A673 (cell line): ENCODE results near the gene CACNA2D4. TPM values are rescaled to one million over a fixed set of nuclear protein-coding genes. Genes with fewer than 3 reads are reported as not detected.

Experiments
- BruUV-seq: library from RNA; stranded (reverse); fragments of 400-500 nt; replicated peaks from 2 replicates; lab custom pipeline; 2021; lab: Mats Ljungman, UMichigan
- CTCF ChIA-PET: fragments of 300-600 bp; sonication (Branson Sonifier 250); formaldehyde crosslinking; loops from one replicate; lab custom pipeline; 2022; ENCODE audit warnings: antibody characterized with exemption; lab: Charles Lee
- POLR2A ChIA-PET: fragments of 300-600 bp; sonication (Branson Sonifier 250); formaldehyde crosslinking; loops from one replicate; lab custom pipeline; 2022; ENCODE audit warnings: antibody characterized with exemption; ENCODE audit not compliant: low non-redundant PET; lab: Charles Lee
- DNase-seq: peaks from one replicate; pipeline ENCODE4 v3.0.0-alpha.2; 2015; ENCODE audit warnings: low spot score
- H3K27ac ChIP-seq: fragments of 200-600 bp; sonication (generic); 2 replicates; pipeline ENCODE4 v1.5.1; 2016; ENCODE audit warnings: mixed run types, low read depth, mild to moderate bottlenecking, mixed read lengths, antibody characterized with exemption, low read length; ENCODE audit not compliant: poor library complexity, severe bottlenecking
- H3K27me3 ChIP-seq: fragments of 200-600 bp; sonication (generic); replicated peaks from 2 replicates; pipeline ENCODE4 v1.6.1; 2017; ENCODE audit warnings: mixed run types, low read depth, mild to moderate bottlenecking, mixed read lengths, antibody characterized with exemption, low read length; ENCODE audit not compliant: insufficient read depth, poor library complexity
- H3K36me3 ChIP-seq: fragments of 200-600 bp; sonication (generic); 2 replicates; pipeline ENCODE4 v1.6.1; 2016; ENCODE audit warnings: mixed run types, mild to moderate bottlenecking, mixed read lengths, antibody characterized with exemption, low read length; ENCODE audit not compliant: insufficient read depth, poor library complexity, severe bottlenecking
- H3K4me1 ChIP-seq: fragments of 200-600 bp; sonication (generic); 2 replicates; pipeline ENCODE4 v1.6.1; 2017; ENCODE audit warnings: mixed run types, mild to moderate bottlenecking, mixed read lengths, antibody characterized with exemption, low read length; ENCODE audit not compliant: insufficient read depth, poor library complexity, severe bottlenecking
- H3K4me3 ChIP-seq: fragments of 200-600 bp; sonication (generic); 2 replicates; pipeline ENCODE4 v1.5.1; 2016; ENCODE audit warnings: low read depth, mixed run types, mild to moderate bottlenecking, mixed read lengths, low read length; ENCODE audit not compliant: poor library complexity, severe bottlenecking
- H3K9me3 ChIP-seq: fragments of 200-600 bp; sonication (generic); 2 replicates; pipeline ENCODE4 v1.6.1; 2016; ENCODE audit warnings: mixed run types, low read depth, mild to moderate bottlenecking, mixed read lengths, antibody characterized with exemption, low read length; ENCODE audit not compliant: poor library complexity, severe bottlenecking
- CTCF ChIP-seq: fragments of 300-800, 200-600 bp; sonication (generic); conservative IDR thresholded peaks from 2 replicates; pipeline ENCODE4 v1.5.1; 2017; ENCODE audit warnings: low read depth, mild to moderate bottlenecking, antibody characterized with exemption, low read length, moderate library complexity, mixed read lengths
- EZH2 ChIP-seq: fragments of 200-600 bp; sonication (generic); IDR thresholded peaks from 2 replicates; pipeline ENCODE4 v1.6.1; 2017; ENCODE audit warnings: borderline replicate concordance, low read depth, mild to moderate bottlenecking, mixed read lengths, antibody characterized with exemption, low read length; ENCODE audit not compliant: poor library complexity, severe bottlenecking
- intact Hi-C: fragments of 100-400 bp; cut with micrococcal nuclease; formaldehyde crosslinking; loops from one replicate; pipeline ENCODE4 v1.10.0; 2022; ENCODE audit not compliant: unreplicated experiment
- total RNA-seq: library from RNA; stranded (reverse); gene quantifications from 2 replicates; pipeline ENCODE4 v1.2.3, GENCODE V29; 2021

The CACNA2D4 gene
- total RNA-seq, 1 experiment from 2014 or later = 0.41 TPM

GRCh38 chr12:1806301-1807086 is 112.0 kb downstream of the CACNA2D4 start:
- Histone ChIP-seq H3K27ac (no peak overlapping the region), H3K27me3 (no peaks in the 10 kb centered on the region), H3K9me3 (no peaks in the 10 kb centered on the region), H3K36me3 (no peaks in the 10 kb centered on the region), H3K4me3 (no peak overlapping the region), H3K4me1 (no peaks in the 10 kb centered on the region)
- DNase-seq = no peak
- TF ChIP-seq CTCF = no peak
- intact Hi-C loops = no loop called here
- BruUV-seq = no TSS peak
- ChIA-PET POLR2A (no interaction called here), CTCF (no interaction called here)

GRCh38 chr12:1805441-1806081 is 112.9 kb downstream of the CACNA2D4 start:
- DNase-seq = no peak
- Histone ChIP-seq H3K4me1 (no peaks in the 10 kb centered on the region), H3K27ac (no peak overlapping the region), H3K27me3 (no peaks in the 10 kb centered on the region), H3K4me3 (no peak overlapping the region), H3K9me3 (no peaks in the 10 kb centered on the region), H3K36me3 (no peaks in the 10 kb centered on the region)
- TF ChIP-seq CTCF = no peak
- TF ChIP-seq EZH2 = no peak
- intact Hi-C loops = no loop called here
- ChIA-PET POLR2A (no interaction called here), CTCF (no interaction called here)
- BruUV-seq = no TSS peak

- peak; percentile 92 for DNase-seq
- TF ChIP-seq CTCF (no peak), EZH2 (no peak)
- POLR2A ChIA-PET = no interaction called here
- H3K9me3 ChIP-seq = no peaks in the 10 kb centered on the region
- H3K27ac ChIP-seq = no peak overlapping the region
- no peaks in the 10 kb centered on the region for H3K4me1 ChIP-seq
- H3K4me3 ChIP-seq = no peak overlapping the region
- H3K27me3 ChIP-seq = no peaks in the 10 kb centered on the region
- H3K36me3 ChIP-seq = no peaks in the 10 kb centered on the region
- no TSS peak for BruUV-seq
- intact Hi-C loops = no loop called here
- CTCF ChIA-PET = no interaction called here
Observed at GRCh38 chr12:1804545-1805332, 113.7 kb downstream of the CACNA2D4 start.
